Neural cell (in vitro differentiated cells): ENCODE data around the gene CST4. TPM values are rescaled to one million over a fixed set of nuclear protein-coding genes. Genes with fewer than 3 reads are reported as not detected.
"Not testable (repeated sequence)": the region's sequence is repeated elsewhere in the genome, so short reads cannot be mapped to it uniquely, and the experiment has no call there.

Experiments used
- H2AFZ ChIP-seq: fragments of 200-600, 300-800 bp; sonication (generic), shearing (Covaris generic); 2 replicates; pipeline ENCODE4 v1.6.0; 2014; ENCODE audit warnings: low read depth, mild to moderate bottlenecking, antibody characterized with exemption, low read length, moderate library complexity
- H3F3A ChIP-seq: fragments of 200-600 bp; shearing (Covaris generic); 2 replicates; pipeline ENCODE4 v1.6.1; 2016; ENCODE audit warnings: mild to moderate bottlenecking, moderate library complexity, mixed read lengths, antibody characterized with exemption, low read length; ENCODE audit not compliant: insufficient read depth, poor library complexity, severe bottlenecking
- H3K27ac ChIP-seq: fragments of 200-600, 300-800 bp; sonication (generic), shearing (Covaris generic); 2 replicates; pipeline ENCODE4 v1.5.1; 2014; ENCODE audit warnings: mild to moderate bottlenecking, low read length, moderate library complexity
- H3K27me3 ChIP-seq: fragments of 300-800, 200-600 bp; sonication (generic), shearing (Covaris generic); 2 replicates; pipeline ENCODE4 v1.6.0; 2014; ENCODE audit warnings: mild to moderate bottlenecking, low read depth, low read length, moderate library complexity; ENCODE audit not compliant: insufficient read depth
- H3K36me3 ChIP-seq: fragments of 300-800, 200-600 bp; sonication (generic), shearing (Covaris generic); 2 replicates; pipeline ENCODE4 v1.5.1; 2014; ENCODE audit warnings: mild to moderate bottlenecking, antibody characterized with exemption, low read length, moderate library complexity; ENCODE audit not compliant: insufficient read depth
- H3K4me2 ChIP-seq: fragments of 300-800, 200-600 bp; sonication (generic), shearing (Covaris generic); 2 replicates; pipeline ENCODE4 v1.6.0; 2014; ENCODE audit warnings: mild to moderate bottlenecking, low read length
- H3K4me3 ChIP-seq: fragments of 300-800, 200-600 bp; sonication (generic), shearing (Covaris generic); 2 replicates; pipeline ENCODE4 v1.5.1; 2014; ENCODE audit warnings: mild to moderate bottlenecking, low read length, moderate library complexity
- H3K79me2 ChIP-seq: fragments of 200-600 bp; shearing (Covaris generic); replicated peaks from 2 replicates; pipeline ENCODE4 v1.6.0; 2014; ENCODE audit warnings: mild to moderate bottlenecking, low read length, moderate library complexity; ENCODE audit not compliant: insufficient read depth
- H3K9ac ChIP-seq: fragments of 300-800, 200-600 bp; sonication (generic), shearing (Covaris generic); 2 replicates; pipeline ENCODE4 v1.6.1; 2016; ENCODE audit warnings: mild to moderate bottlenecking, low read length, mixed read lengths
- H3K9me2 ChIP-seq: fragments of 200-600 bp; shearing (Covaris generic); 2 replicates; pipeline ENCODE4 v1.6.1; 2016; ENCODE audit warnings: mild to moderate bottlenecking, low read length, mixed read lengths; ENCODE audit not compliant: insufficient read depth
- H3K9me3 ChIP-seq: fragments of 200-600, 300-800 bp; sonication (generic), shearing (Covaris generic); 2 replicates; pipeline ENCODE4 v1.6.1; 2016; ENCODE audit warnings: mild to moderate bottlenecking, mixed run types, low read length, moderate library complexity, mixed read lengths
- H4K20me1 ChIP-seq: fragments of 200-600 bp; shearing (Covaris generic); 2 replicates; pipeline ENCODE4 v1.6.1; 2016; ENCODE audit warnings: mild to moderate bottlenecking, mixed run types; ENCODE audit not compliant: insufficient read depth
- CTCF ChIP-seq: fragments of 450-650 bp; IDR thresholded peaks from 2 replicates; pipeline ENCODE4 v1.5.1; 2014; ENCODE audit warnings: antibody characterized with exemption, mild to moderate bottlenecking, moderate library complexity; ENCODE audit not compliant: poor library complexity, severe bottlenecking
- EP300 ChIP-seq: fragments of 450-650 bp; conservative IDR thresholded peaks from 2 replicates; pipeline ENCODE4 v1.6.1; 2014; ENCODE audit warnings: antibody characterized with exemption, mild to moderate bottlenecking, moderate library complexity; ENCODE audit not compliant: poor library complexity, severe bottlenecking
- EZH2 ChIP-seq: fragments of 200-600, 300-800 bp; shearing (Covaris generic), sonication (generic); IDR thresholded peaks from 2 replicates; pipeline ENCODE4 v1.6.1; 2014; ENCODE audit warnings: antibody characterized with exemption, low read length, borderline replicate concordance, mild to moderate bottlenecking; ENCODE audit not compliant: insufficient read depth, poor library complexity, severe bottlenecking
- MXI1 ChIP-seq: fragments of 450-650 bp; conservative IDR thresholded peaks from 2 replicates; pipeline ENCODE4 v1.6.1; 2014; ENCODE audit warnings: antibody characterized with exemption, mild to moderate bottlenecking; ENCODE audit not compliant: poor library complexity, severe bottlenecking
- POLR2AphosphoS5 ChIP-seq: IDR thresholded peaks from 2 replicates; pipeline ENCODE4 v1.6.1; 2012
- RAD21 ChIP-seq: fragments of 450-650 bp; conservative IDR thresholded peaks from 2 replicates; pipeline ENCODE4 v1.6.1; 2014; ENCODE audit warnings: antibody characterized with exemption, mild to moderate bottlenecking, moderate library complexity
- REST ChIP-seq: IDR thresholded peaks from 2 replicates; pipeline ENCODE4 v1.6.1; 2012; ENCODE audit warnings: borderline replicate concordance
- SMC3 ChIP-seq: fragments of 450-650 bp; conservative IDR thresholded peaks from 2 replicates; pipeline ENCODE4 v1.6.1; 2014; ENCODE audit warnings: antibody characterized with exemption, mild to moderate bottlenecking, moderate library complexity; ENCODE audit not compliant: poor library complexity
- TAF1 ChIP-seq: IDR thresholded peaks from 2 replicates; pipeline ENCODE4 v1.6.1; 2012; ENCODE audit warnings: low read depth
- polyA minus RNA-seq: library from RNA; depleted of rRNA, polyadenylated mRNA; stranded (reverse); fragments of >200 nt; gene quantifications from 2 replicates; pipeline ENCODE4 v1.2.3, GENCODE V29; 2014
- polyA plus RNA-seq: library from polyadenylated mRNA; depleted of rRNA; stranded (reverse); fragments of >200 nt; gene quantifications from 2 replicates; pipeline ENCODE4 v1.2.3, GENCODE V29; 2014

The CST4 gene
- polyA plus RNA-seq (not detected in 2 replicates), polyA minus RNA-seq (not detected in 2 replicates)

GRCh38 chr20:23688684-23689398, at the start of gene CST4:
Gene CST4 (minus strand): TSS chr20:23689038. CDS start chr20:23688969, 69 bp downstream.
- H3K27ac ChIP-seq, H3F3A ChIP-seq, H3K36me3 ChIP-seq, H3K4me3 ChIP-seq, H3K9ac ChIP-seq, H3K79me2 ChIP-seq, H3K9me3 ChIP-seq, H3K4me2 ChIP-seq, H3K9me2 ChIP-seq, H3K27me3 ChIP-seq, H4K20me1 ChIP-seq, H2AFZ ChIP-seq: not testable (repeated sequence)

- H3K79me2 ChIP-seq, H3F3A ChIP-seq, H3K9me3 ChIP-seq, H3K4me2 ChIP-seq, H3K27ac ChIP-seq, H3K27me3 ChIP-seq, H2AFZ ChIP-seq, H3K9ac ChIP-seq, H3K9me2 ChIP-seq, H3K36me3 ChIP-seq, H4K20me1 ChIP-seq, H3K4me3 ChIP-seq: not testable (repeated sequence)
Observed at GRCh38 chr20:23735391-23735790, 46.6 kb upstream of the CST4 start.

- H3K9me3 ChIP-seq, H3F3A ChIP-seq, H3K9ac ChIP-seq, H4K20me1 ChIP-seq, H3K27me3 ChIP-seq, H3K4me3 ChIP-seq, H2AFZ ChIP-seq, H3K4me2 ChIP-seq, H3K79me2 ChIP-seq, H3K27ac ChIP-seq, H3K9me2 ChIP-seq, H3K36me3 ChIP-seq: not testable (repeated sequence)
Observed at GRCh38 chr20:23734949-23735348, 46.1 kb upstream of the CST4 start.

GRCh38 chr20:23734440-23734839, 45.6 kb upstream of the CST4 start:
- H3K27me3 ChIP-seq, H3K79me2 ChIP-seq, H3K4me2 ChIP-seq, H4K20me1 ChIP-seq, H3K27ac ChIP-seq, H3K9me3 ChIP-seq, H3K4me3 ChIP-seq, H2AFZ ChIP-seq, H3K9me2 ChIP-seq, H3K9ac ChIP-seq, H3F3A ChIP-seq, H3K36me3 ChIP-seq: not testable (repeated sequence)

- TF ChIP-seq EP300, result no peak
- TF ChIP-seq SMC3, result no peak
- no peak for TF ChIP-seq EZH2
- TF ChIP-seq CTCF, result no peak
- TF ChIP-seq MXI1, result no peak
- TF ChIP-seq POLR2AphosphoS5, result no peak
- no peak for TF ChIP-seq REST
- no peak for TF ChIP-seq TAF1
- no peak for TF ChIP-seq RAD21
Observed at GRCh38 chr20:23727016-23727415, 38.2 kb upstream of the CST4 start.

More at GRCh38 chr20:23727016-23727415, 38.2 kb upstream of the CST4 start:
- Histone ChIP-seq H3F3A (no peaks in the 10 kb centered on the region), H3K27me3 (no peaks in the 10 kb centered on the region), H3K4me2 (no peak overlapping the region), H3K79me2 (no peaks in the 10 kb centered on the region), H3K4me3 (no peak overlapping the region), H3K9me3 (no peaks in the 10 kb centered on the region), H3K27ac (no peak overlapping the region), H3K9me2 (no peaks in the 10 kb centered on the region), H3K9ac (no peak overlapping the region), H2AFZ (no peak overlapping the region), H3K36me3 (no peaks in the 10 kb centered on the region), H4K20me1 (no peaks in the 10 kb centered on the region)
